Subcutaneous abdominal adipose tissue (tissue), 5 donors: ENCODE data around the gene RIMS4.

Experiments used
- H3K27ac ChIP-seq: one replicate; pipeline ENCODE4 v1.7.0; 2013; ENCODE audit warnings: low read depth, mild to moderate bottlenecking, inconsistent platforms, low read length, moderate library complexity
- H3K27me3 ChIP-seq, 5 donors: one replicate each; pipeline ENCODE4 v1.7.0; 2013; ENCODE audit warnings: low read length in 5 of 5, inconsistent platforms in 1 of 5; ENCODE audit not compliant: control insufficient read depth in 5 of 5, insufficient read depth in 4 of 5
- H3K36me3 ChIP-seq, 5 donors: one replicate each; pipeline ENCODE4 v1.7.0; 2013; ENCODE audit warnings: low read length in 5 of 5; ENCODE audit not compliant: control insufficient read depth in 5 of 5, insufficient read depth in 5 of 5
- H3K4me1 ChIP-seq, 5 donors: one replicate each; pipeline ENCODE4 v1.7.0; 2013; ENCODE audit warnings: low read length in 5 of 5, mild to moderate bottlenecking in 3 of 5, moderate library complexity in 1 of 5; ENCODE audit not compliant: control insufficient read depth in 5 of 5, insufficient read depth in 5 of 5
- H3K4me3 ChIP-seq, 5 donors: one replicate each; pipeline ENCODE4 v1.7.0; 2013; ENCODE audit warnings: low read length in 5 of 5, low read depth in 1 of 5
- H3K9ac ChIP-seq, 5 donors: one replicate each; pipeline ENCODE4 v1.7.0; 2013; ENCODE audit warnings: low read length in 5 of 5, mild to moderate bottlenecking in 4 of 5, moderate library complexity in 3 of 5
- H3K9me3 ChIP-seq, 5 donors: one replicate each; pipeline ENCODE4 v1.7.0; 2013; ENCODE audit warnings: low read length in 5 of 5; ENCODE audit not compliant: control insufficient read depth in 5 of 5
- donor health status: healthy.
- donor health status: healthy.
- donor health status: healthy.
- donor health status: healthy.
- donor health status: healthy.

Gene RIMS4

DNA sequence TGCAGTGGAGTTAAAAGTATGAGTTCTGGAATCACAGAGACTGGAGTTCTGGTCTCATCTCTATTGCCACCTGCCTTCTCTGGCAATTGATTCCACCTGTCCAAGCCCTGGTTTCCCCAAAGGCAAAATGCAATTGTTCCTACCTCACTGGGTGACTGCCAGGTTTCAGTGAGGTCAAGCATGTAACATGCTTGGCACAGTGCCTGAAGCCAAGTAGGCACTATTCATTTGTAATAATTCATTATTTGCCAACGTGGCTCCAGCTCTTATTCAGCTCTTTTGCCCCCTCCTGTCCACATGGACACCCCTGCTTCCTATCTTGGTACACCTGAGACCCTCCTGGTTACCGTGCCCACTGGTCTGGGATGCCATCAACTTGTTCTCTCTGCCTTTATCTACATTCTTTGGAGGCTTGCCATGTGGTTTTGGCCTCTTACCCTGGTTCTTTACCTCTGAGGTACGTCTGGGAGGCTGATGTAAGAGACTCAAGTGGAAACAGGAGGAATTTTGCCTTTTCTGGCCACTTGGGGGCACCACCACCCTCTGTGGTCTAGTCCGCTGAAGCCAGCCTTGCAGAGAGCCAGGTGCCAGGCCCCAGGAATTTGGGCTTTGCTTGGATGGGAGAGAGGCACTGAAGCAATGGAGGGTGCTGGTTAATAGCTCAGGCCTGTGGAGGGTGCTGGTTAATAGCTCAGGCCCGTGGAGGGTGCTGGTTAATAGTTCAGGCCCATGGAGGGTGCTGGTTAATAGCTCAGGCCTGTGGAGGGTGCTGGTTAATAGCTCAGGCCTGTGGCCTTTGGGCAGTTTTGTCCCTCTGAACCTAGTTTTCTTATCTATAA, 63.0 kb downstream of the RIMS4 start:
- no peaks in the 10 kb centered on the region for H3K9me3 ChIP-seq
- peaks cover 0 to 34% (median 24%) of the 10 kb centered on the region in 5 donors for H3K27me3 ChIP-seq
- H3K4me3 ChIP-seq = peak overlapping the region in 1 of 5 donors; percentile 8
- peaks cover 3 to 38% (median 37%) of the 10 kb centered on the region in 5 donors for H3K4me1 ChIP-seq
- H3K27ac ChIP-seq = no peak overlapping the region
- no peak overlapping the region for H3K9ac ChIP-seq
- no peaks in the 10 kb centered on the region for H3K36me3 ChIP-seq

GRCh38 chr20:44746367-44747165, 63.8 kb downstream of the RIMS4 start:
- Histone ChIP-seq H3K27ac (no peak overlapping the region), H3K27me3 (peaks cover 0 to 29% (median 17%) of the 10 kb centered on the region in 5 donors), H3K36me3 (no peaks in the 10 kb centered on the region), H3K9ac (peak overlapping the region in 4 of 5 donors; percentile 26 to 76 (median 61)), H3K4me3 (peak overlapping the region; percentile 56 to 68 (median 65)), H3K4me1 (peaks cover 3 to 45% (median 42%) of the 10 kb centered on the region in 5 donors), H3K9me3 (no peaks in the 10 kb centered on the region)

DNA sequence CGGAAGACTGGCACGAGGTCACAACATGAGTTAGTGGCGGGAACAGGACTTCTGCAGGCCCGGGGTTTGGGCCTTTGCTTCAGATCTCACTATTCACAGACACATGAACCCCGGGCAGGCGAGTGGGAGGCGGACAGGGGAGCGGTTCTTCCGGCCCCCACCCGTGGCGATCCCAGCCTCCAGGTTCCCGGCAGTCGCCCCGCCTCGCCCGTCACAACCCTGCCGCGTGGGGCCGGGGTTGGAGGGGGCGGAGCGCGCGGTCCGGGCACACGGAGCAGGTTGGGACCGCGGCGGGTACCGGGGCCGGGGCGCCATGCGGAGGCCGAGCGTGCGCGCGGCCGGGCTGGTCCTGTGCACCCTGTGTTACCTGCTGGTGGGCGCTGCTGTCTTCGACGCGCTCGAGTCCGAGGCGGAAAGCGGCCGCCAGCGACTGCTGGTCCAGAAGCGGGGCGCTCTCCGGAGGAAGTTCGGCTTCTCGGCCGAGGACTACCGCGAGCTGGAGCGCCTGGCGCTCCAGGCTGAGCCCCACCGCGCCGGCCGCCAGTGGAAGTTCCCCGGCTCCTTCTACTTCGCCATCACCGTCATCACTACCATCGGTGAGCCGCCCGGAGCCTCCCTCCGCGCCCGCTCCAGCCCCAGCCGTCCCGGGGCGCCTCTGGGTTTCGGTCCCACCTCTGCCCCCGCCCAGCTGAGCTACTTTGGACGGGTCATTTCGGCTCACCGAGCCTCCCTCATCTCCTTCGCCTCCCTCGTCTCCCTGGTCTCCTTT, 64.6 kb downstream of the RIMS4 start, which contains the start of gene KCNK15:
Gene KCNK15 (plus strand): TSS at position 268 of the 769 bp plus-strand sequence. CDS start 46 bp downstream, at position 314.
- Histone ChIP-seq H3K27me3 (peaks cover 0 to 23% (median 9%) of the 10 kb centered on the region in 5 donors), H3K9ac (peak within 1 kb of the TSS; percentile 3 to 76 (median 59)), H3K36me3 (no peaks in the 10 kb centered on the region), H3K4me1 (peaks cover 3 to 50% (median 45%) of the 10 kb centered on the region in 5 donors), H3K27ac (no peak within 1 kb of the TSS), H3K9me3 (no peaks in the 10 kb centered on the region), H3K4me3 (peak within 1 kb of the TSS; percentile 56 to 68 (median 65))

DNA sequence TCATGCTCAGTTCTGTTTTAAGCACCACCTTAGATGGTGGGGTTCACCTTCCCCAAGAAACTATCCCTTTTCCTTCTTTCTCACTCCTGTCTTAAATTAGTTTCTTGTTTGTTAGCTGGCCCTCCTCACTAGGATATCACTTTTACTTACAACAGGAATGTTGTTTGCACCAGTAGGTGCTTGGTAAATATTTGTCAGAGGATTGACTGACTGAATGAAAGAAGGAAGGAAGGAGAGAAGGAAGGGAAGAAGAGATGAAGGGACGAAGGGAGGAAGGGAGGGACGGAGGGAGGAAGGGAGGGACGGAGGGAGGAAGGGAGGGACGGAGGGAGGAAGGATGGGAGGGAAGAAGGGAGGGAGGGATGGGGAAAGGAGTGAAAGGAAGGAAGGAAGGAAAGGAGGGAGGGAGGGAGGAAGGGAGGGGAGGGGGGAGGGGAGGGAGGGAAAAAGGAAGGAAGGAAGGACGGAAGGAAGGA, 65.2 kb downstream of the RIMS4 start:
- no peak overlapping the region for H3K27ac ChIP-seq

DNA sequence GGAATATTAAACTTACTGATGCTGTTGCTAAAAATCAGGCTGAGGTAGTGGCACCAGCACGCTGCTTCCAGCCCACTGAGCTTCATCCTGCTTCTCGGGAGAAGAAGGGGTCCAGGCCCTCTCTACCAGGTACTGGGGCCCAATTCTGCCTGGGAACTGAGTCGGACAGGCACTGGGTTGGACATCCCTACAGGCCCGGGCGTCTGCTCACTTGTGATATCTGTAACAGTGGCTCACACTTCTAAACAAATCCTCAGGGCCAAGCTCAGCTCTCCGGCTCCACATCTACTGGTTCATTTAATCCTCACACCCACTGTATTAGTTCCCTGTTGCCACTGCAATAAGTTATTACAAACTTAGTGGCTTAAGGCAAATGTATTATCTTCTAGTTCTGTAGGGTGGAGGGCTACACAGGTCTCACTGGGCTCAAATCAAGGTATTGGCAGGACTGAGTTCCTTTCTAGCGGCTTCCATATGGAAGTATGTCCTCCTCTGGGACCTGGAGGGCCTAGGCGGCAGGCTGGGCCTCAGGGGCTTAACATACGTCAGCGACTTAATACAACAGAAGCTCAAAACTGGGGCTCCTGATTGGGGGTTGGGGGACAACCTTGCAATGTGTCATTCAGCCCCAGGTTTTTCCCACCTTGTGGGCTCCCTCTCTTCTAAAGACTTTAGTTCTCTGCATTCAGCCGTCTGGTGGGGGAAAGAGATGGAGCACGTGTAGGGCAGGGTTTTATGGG, 66.3 kb downstream of the RIMS4 start:
- Histone ChIP-seq H3K27me3 (peaks cover 0 to 9% (median 0%) of the 10 kb centered on the region in 5 donors), H3K4me1 (peaks cover 4 to 58% (median 50%) of the 10 kb centered on the region in 5 donors), H3K36me3 (no peaks in the 10 kb centered on the region)

More for the DNA sequence above, 65.2 kb downstream of the RIMS4 start:
- H3K4me1 ChIP-seq = peaks cover 3 to 50% (median 43%) of the 10 kb centered on the region in 5 donors
- H3K36me3 ChIP-seq = no peaks in the 10 kb centered on the region
- no peaks in the 10 kb centered on the region for H3K9me3 ChIP-seq
- H3K4me3 ChIP-seq = peak overlapping the region in 3 of 5 donors; percentile 59 to 66 (median 65)
- H3K9ac ChIP-seq = peak overlapping the region in 1 of 5 donors; percentile 3
- H3K27me3 ChIP-seq = peaks cover 0 to 20% (median 4%) of the 10 kb centered on the region in 5 donors

GRCh38 chr20:44743080-44743701, 67.2 kb downstream of the RIMS4 start:
- Histone ChIP-seq H3K27me3 (peaks cover 0 to 8% (median 0%) of the 10 kb centered on the region in 5 donors), H3K4me1 (peaks cover 6 to 63% (median 56%) of the 10 kb centered on the region in 5 donors), H3K27ac (no peak overlapping the region), H3K9me3 (no peaks in the 10 kb centered on the region), H3K4me3 (no peak overlapping the region), H3K9ac (no peak overlapping the region), H3K36me3 (no peaks in the 10 kb centered on the region)

More for the DNA sequence above, 66.3 kb downstream of the RIMS4 start:
- H3K27ac ChIP-seq = no peak overlapping the region
- no peak overlapping the region for H3K9ac ChIP-seq
- no peaks in the 10 kb centered on the region for H3K9me3 ChIP-seq
- H3K4me3 ChIP-seq = no peak overlapping the region

GRCh38 chr20:44742304-44743079, 67.9 kb downstream of the RIMS4 start:
- Histone ChIP-seq H3K27me3 (peaks cover 0 to 8% (median 0%) of the 10 kb centered on the region in 5 donors), H3K4me1 (peaks cover 6 to 59% (median 54%) of the 10 kb centered on the region in 5 donors), H3K4me3 (no peak overlapping the region), H3K9ac (peak overlapping the region in 1 of 5 donors; percentile 38), H3K36me3 (no peaks in the 10 kb centered on the region), H3K9me3 (no peaks in the 10 kb centered on the region), H3K27ac (no peak overlapping the region)

GRCh38 chr20:44739942-44740341, 70.4 kb downstream of the RIMS4 start:
- Histone ChIP-seq H3K27me3 (no peaks in the 10 kb centered on the region), H3K36me3 (no peaks in the 10 kb centered on the region), H3K9me3 (no peaks in the 10 kb centered on the region), H3K9ac (no peak overlapping the region), H3K4me3 (no peak overlapping the region), H3K4me1 (peaks cover 3 to 49% (median 41%) of the 10 kb centered on the region in 5 donors), H3K27ac (peak overlapping the region; percentile 76)
